Panc1 (cell line): Measurements from ENCODE around the gene FMR1. TPM values are rescaled to one million over a fixed set of nuclear protein-coding genes. Genes with fewer than 3 reads are reported as not detected.

ENCODE experiments used
- ATAC-seq: fragments of 200-7000 bp; cut with Tn5 transposase; 2 replicates; pipeline ENCODE4 v1.9.1; 2020; ENCODE audit warnings: mild to moderate bottlenecking, moderate library complexity
- BruUV-seq: library from RNA; stranded (reverse); fragments of 400-500 nt; replicated peaks from 2 replicates; lab custom pipeline; 2021; lab: Mats Ljungman, UMichigan
- CTCF ChIA-PET: fragments of 300-600 bp; sonication (Branson Sonifier 250); formaldehyde crosslinking; loops from one replicate; lab custom pipeline; 2022; ENCODE audit warnings: antibody characterized with exemption; lab: Charles Lee
- POLR2A ChIA-PET: fragments of 300-600 bp; sonication (Branson Sonifier 250); formaldehyde crosslinking; loops from one replicate; lab custom pipeline; 2022; ENCODE audit warnings: antibody characterized with exemption; lab: Charles Lee
- DNase-seq: peaks from one replicate; pipeline ENCODE4 v3.0.0-alpha.2; 2010; ENCODE audit warnings: low read depth, low spot score
- H3K27ac ChIP-seq: 2 replicates; pipeline ENCODE4 v1.5.1; 2011; ENCODE audit warnings: mild to moderate bottlenecking, low read length, inconsistent platforms
- H3K27me3 ChIP-seq: fragments of 200-500 bp; sonication (Bioruptor generic); 2 replicates; pipeline ENCODE4 v1.6.0; 2014; ENCODE audit warnings: low read length, inconsistent platforms; ENCODE audit not compliant: control insufficient read depth, insufficient read depth
- H3K36me3 ChIP-seq: fragments of 200-500 bp; sonication (Bioruptor generic); 2 replicates; pipeline ENCODE4 v1.5.1; 2014; ENCODE audit warnings: inconsistent platforms, mild to moderate bottlenecking, low read length, moderate library complexity; ENCODE audit not compliant: control insufficient read depth, insufficient read depth
- H3K4me1 ChIP-seq: 2 replicates; pipeline ENCODE4 v1.5.1; 2011; ENCODE audit warnings: inconsistent platforms, mild to moderate bottlenecking, low read length, moderate library complexity; ENCODE audit not compliant: control insufficient read depth, insufficient read depth
- H3K4me3 ChIP-seq, 2 experiments: 2 replicates each; pipeline ENCODE4 v1.5.1; 2011 to 2012; ENCODE audit warnings: low read depth in 2 of 2, low read length in 2 of 2, mild to moderate bottlenecking in 2 of 2, inconsistent platforms in 1 of 2, moderate library complexity in 1 of 2
- H3K9me3 ChIP-seq: fragments of 200-500 bp; sonication (Bioruptor generic); 2 replicates; pipeline ENCODE4 v1.5.1; 2014; ENCODE audit warnings: low read depth, mild to moderate bottlenecking, inconsistent platforms, low read length, moderate library complexity; ENCODE audit not compliant: control insufficient read depth, insufficient read depth
- CTCF ChIP-seq: fragments of 450-650 bp; IDR thresholded peaks from 2 replicates; pipeline ENCODE4 v1.5.1; 2017; ENCODE audit warnings: mild to moderate bottlenecking
- POLR2AphosphoS5 ChIP-seq: IDR thresholded peaks from 2 replicates; pipeline ENCODE4 v1.6.1; 2012; ENCODE audit warnings: mild to moderate bottlenecking, low read depth, low read length, moderate library complexity
- REST ChIP-seq, 2 experiments: IDR thresholded peaks; 2 replicates each; pipeline ENCODE4 v1.6.1; 2011 to 2012; ENCODE audit warnings: low read depth in 2 of 2, control low read depth in 1 of 2, low read length in 1 of 2, mild to moderate bottlenecking in 1 of 2, moderate library complexity in 1 of 2; ENCODE audit not compliant: insufficient read depth in 1 of 2
- SIN3A ChIP-seq: IDR thresholded peaks from 2 replicates; pipeline ENCODE4 v1.6.1; 2012; ENCODE audit warnings: low read depth, mild to moderate bottlenecking, low read length, moderate library complexity, borderline replicate concordance; ENCODE audit not compliant: insufficient read depth
- TCF7L2 ChIP-seq: IDR thresholded peaks from 2 replicates; pipeline ENCODE4 v1.6.1; 2011; ENCODE audit warnings: mild to moderate bottlenecking, low read depth, low read length, inconsistent platforms
- in situ Hi-C: cut with HindIII; loops from 2 replicates; pipeline ENCODE4 v1.10.0; 2016; ENCODE audit warnings: low sequenced_read_pairs, low pct_unique_long_range_greater_than_20kb
- intact Hi-C: fragments of 100-400 bp; cut with micrococcal nuclease; formaldehyde crosslinking; loops from one replicate; pipeline ENCODE4 v1.10.0; 2022; ENCODE audit not compliant: unreplicated experiment
- total RNA-seq: library from RNA; stranded (reverse); gene quantifications from one replicate; pipeline ENCODE4 v1.2.1, GENCODE V29; 2021; ENCODE audit not compliant: unreplicated experiment

The FMR1 gene
- total RNA-seq, 1 experiment from 2014 or later, result 68.9 TPM

- intact Hi-C loops (no loop called here), in situ Hi-C loops (no loop called here)
- Histone ChIP-seq H3K9me3 (no peaks in the 10 kb centered on the region), H3K27ac (no peak overlapping the region), H3K4me1 (no peaks in the 10 kb centered on the region), H3K4me3 (no peak overlapping the region), H3K36me3 (no peaks in the 10 kb centered on the region), H3K27me3 (no peaks in the 10 kb centered on the region)
- DNase-seq (no peak), ATAC-seq (no peak)
- TF ChIP-seq TCF7L2 (no peak), SIN3A (no peak), POLR2AphosphoS5 (no peak), REST (IDR thresholded peaks at IDR 0.05; ENCODE audit: insufficient read depth in 1 of 2, low read depth in 2 of 2, low read length in 1 of 2) (no peak), CTCF (no peak)
- BruUV-seq, result no TSS peak
- CTCF ChIA-PET, result no interaction called here
- POLR2A ChIA-PET, result no interaction called here
Measured at GRCh38 chrX:147893741-147894140, 18.0 kb upstream of the FMR1 start.

- TF ChIP-seq TCF7L2, result no peak
- TF ChIP-seq CTCF, result no peak
- TF ChIP-seq REST (IDR thresholded peaks at IDR 0.05; ENCODE audit: insufficient read depth in 1 of 2, low read depth in 2 of 2, low read length in 1 of 2), result no peak
- TF ChIP-seq POLR2AphosphoS5, result no peak
- TF ChIP-seq SIN3A, result no peak
- Histone ChIP-seq H3K4me3 (no peak overlapping the region), H3K4me1 (no peaks in the 10 kb centered on the region), H3K9me3 (no peaks in the 10 kb centered on the region), H3K36me3 (no peaks in the 10 kb centered on the region), H3K27me3 (no peaks in the 10 kb centered on the region), H3K27ac (no peak overlapping the region)
- POLR2A ChIA-PET, result interaction anchor here (0.6 kb wide), 1 partner anchor 39 kb away, joined by 3 read pairs; no protein-coding TSS in a partner anchor
- DNase-seq, result no peak
- intact Hi-C loops, result no loop called here
- in situ Hi-C loops, result no loop called here
- no peak for ATAC-seq
- CTCF ChIA-PET, result no interaction called here
- no TSS peak for BruUV-seq
Measured at GRCh38 chrX:147894366-147894963, 17.3 kb upstream of the FMR1 start.
